ENCODE measurements around the gene ITPR2. TPM values are rescaled to one million over a fixed set of nuclear protein-coding genes. Genes with fewer than 3 reads are reported as not detected.

ITPR2 gene
- total RNA-seq, 1 donor from 2014 or later = 64.0 TPM

GRCh38 chr12:26721800-26722199 is 111.2 kb downstream of the ITPR2 start:
- Histone ChIP-seq H3K4me1 (peaks cover 5% of the 10 kb centered on the region), H3K36me3 (peaks cover 3% of the 10 kb centered on the region), H3K27ac (no peak overlapping the region), H3K27me3 (ENCODE audit: low read depth) (no peaks in the 10 kb centered on the region), H3K9me3 (no peaks in the 10 kb centered on the region), H3K4me3 (no peak overlapping the region)
- ATAC-seq (no peak), DNase-seq (no peak)
- intact Hi-C loops (cut with DNase I) = no loop called here
- TF ChIP-seq CTCF (IDR thresholded peaks at IDR 0.05) = no peak

GRCh38 chr12:26719852-26720251 is 113.1 kb downstream of the ITPR2 start:
- H3K4me3 ChIP-seq = no peak overlapping the region
- H3K27ac ChIP-seq = no peak overlapping the region
- H3K27me3 ChIP-seq (ENCODE audit: low read depth) = no peaks in the 10 kb centered on the region
- no peak for TF ChIP-seq CTCF (IDR thresholded peaks at IDR 0.05)
- H3K9me3 ChIP-seq = no peaks in the 10 kb centered on the region
- peaks cover 5% of the 10 kb centered on the region for H3K4me1 ChIP-seq
- no peak for ATAC-seq
- H3K36me3 ChIP-seq = peaks cover 12% of the 10 kb centered on the region
- intact Hi-C loops (cut with DNase I) = no loop called here
- no peak for DNase-seq

GRCh38 chr12:26717757-26718156 is 115.2 kb downstream of the ITPR2 start:
- H3K4me3 ChIP-seq = no peak overlapping the region
- TF ChIP-seq CTCF (IDR thresholded peaks at IDR 0.05) = no peak
- H3K4me1 ChIP-seq = no peaks in the 10 kb centered on the region
- H3K27me3 ChIP-seq (ENCODE audit: low read depth) = no peaks in the 10 kb centered on the region
- no peak overlapping the region for H3K27ac ChIP-seq
- no peaks in the 10 kb centered on the region for H3K9me3 ChIP-seq
- peaks cover 19% of the 10 kb centered on the region for H3K36me3 ChIP-seq
- intact Hi-C loops (cut with DNase I) = no loop called here
- ATAC-seq (no peak), DNase-seq (no peak)

- no peaks in the 10 kb centered on the region for H3K9me3 ChIP-seq
- no peaks in the 10 kb centered on the region for H3K4me1 ChIP-seq
- no peaks in the 10 kb centered on the region for H3K27me3 ChIP-seq (ENCODE audit: low read depth)
- intact Hi-C loops (cut with DNase I) = no loop called here
- H3K4me3 ChIP-seq = no peak overlapping the region
- ATAC-seq (no peak), DNase-seq (no peak)
- H3K27ac ChIP-seq = no peak overlapping the region
- no peak for TF ChIP-seq CTCF (IDR thresholded peaks at IDR 0.05)
- H3K36me3 ChIP-seq = peaks cover 27% of the 10 kb centered on the region
Measured at GRCh38 chr12:26715232-26715631, 117.8 kb downstream of the ITPR2 start.

GRCh38 chr12:26713885-26714383 is 119.1 kb downstream of the ITPR2 start:
- Histone ChIP-seq H3K9me3 (no peaks in the 10 kb centered on the region), H3K27me3 (ENCODE audit: low read depth) (no peaks in the 10 kb centered on the region), H3K27ac (no peak overlapping the region), H3K36me3 (peaks cover 31% of the 10 kb centered on the region), H3K4me3 (no peak overlapping the region), H3K4me1 (no peaks in the 10 kb centered on the region)
- intact Hi-C loops (cut with DNase I) = no loop called here
- DNase-seq (no peak), ATAC-seq (no peak)
- TF ChIP-seq CTCF (IDR thresholded peaks at IDR 0.05) = no peak

- H3K4me3 ChIP-seq = no peak overlapping the region
- peaks cover 31% of the 10 kb centered on the region for H3K36me3 ChIP-seq
- no peaks in the 10 kb centered on the region for H3K4me1 ChIP-seq
- H3K27ac ChIP-seq = no peak overlapping the region
- intact Hi-C loops (cut with DNase I) = no loop called here
- ATAC-seq = no peak
- no peaks in the 10 kb centered on the region for H3K27me3 ChIP-seq (ENCODE audit: low read depth)
- TF ChIP-seq CTCF (IDR thresholded peaks at IDR 0.05) = no peak
- DNase-seq = no peak
- H3K9me3 ChIP-seq = no peaks in the 10 kb centered on the region
Measured at GRCh38 chr12:26712892-26713291, 120.1 kb downstream of the ITPR2 start.
